WI38 (cell line): ENCODE data around the gene GRK3.
"Not testable (repeated sequence)": the region's sequence is repeated elsewhere in the genome, so short reads cannot be mapped to it uniquely, and the experiment has no call there.

Experiments used
- H3K4me3 ChIP-seq: 2 replicates; pipeline ENCODE4 v1.5.1; 2011; ENCODE audit warnings: low read depth, mild to moderate bottlenecking, control low read depth, low read length
- CTCF ChIP-seq: IDR thresholded peaks from 2 replicates; pipeline ENCODE4 v1.5.1; 2012; ENCODE audit warnings: low read depth, mild to moderate bottlenecking, control low read depth, low read length

GRK3 gene

GRCh38 chr22:25545672-25546071, 18.8 kb upstream of the GRK3 start:
- H3K4me3 ChIP-seq, result no peak overlapping the region
- no peak for TF ChIP-seq CTCF

- no peak for TF ChIP-seq CTCF
- H3K4me3 ChIP-seq, result no peak overlapping the region
These were observed 18.2 kb upstream of the GRK3 start for GRCh38 chr22:25546242-25546641.

- no peak for TF ChIP-seq CTCF
- H3K4me3 ChIP-seq, result no peak overlapping the region
These were observed 17.7 kb upstream of the GRK3 start for GRCh38 chr22:25546751-25547150.

GRCh38 chr22:25548866-25549464, 15.5 kb upstream of the GRK3 start:
- no peak for TF ChIP-seq CTCF
- no peak overlapping the region for H3K4me3 ChIP-seq

GRCh38 chr22:25551396-25551795, 13.1 kb upstream of the GRK3 start:
- H3K4me3 ChIP-seq, result no peak overlapping the region
- TF ChIP-seq CTCF, result no peak

- not testable (repeated sequence) for H3K4me3 ChIP-seq
These were observed 12.1 kb upstream of the GRK3 start for GRCh38 chr22:25552405-25552804.

- no peak for TF ChIP-seq CTCF
- no peak overlapping the region for H3K4me3 ChIP-seq
These were observed 11.3 kb upstream of the GRK3 start for GRCh38 chr22:25553131-25553530.

GRCh38 chr22:25554238-25554671, 10.2 kb upstream of the GRK3 start:
- no peak for TF ChIP-seq CTCF
- no peak overlapping the region for H3K4me3 ChIP-seq
